ENCODE data around the gene UBXN4.

The UBXN4 gene

DNA sequence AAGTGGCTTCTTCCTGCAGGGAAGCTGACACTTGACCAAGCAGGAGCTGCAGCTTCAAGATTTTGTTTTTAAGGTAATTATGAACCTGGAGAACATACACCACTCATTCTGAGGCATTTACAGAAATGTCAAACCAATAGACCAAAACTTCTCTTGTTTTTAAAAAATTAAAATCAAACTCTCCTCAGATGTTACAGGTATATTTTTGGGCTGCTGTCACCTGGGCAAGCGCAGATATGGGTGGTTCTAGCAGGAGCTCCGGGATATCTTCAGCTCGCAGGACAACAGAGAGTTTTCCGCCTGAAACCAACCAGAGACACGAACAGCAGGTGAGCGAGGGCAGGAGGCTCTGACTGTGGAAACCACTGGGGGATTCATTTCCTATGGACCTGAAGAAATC lies 91.2 kb downstream of the UBXN4 start:
- Histone ChIP-seq H3K9me3 (no peaks in the 10 kb centered on the region), H3K27me3 (no peaks in the 10 kb centered on the region), H3K4me3 (ENCODE audit: low read depth, low read length) (no peak overlapping the region), H3K4me1 (no peaks in the 10 kb centered on the region), H3K36me3 (no peaks in the 10 kb centered on the region)
- TF ChIP-seq CTCF (IDR thresholded peaks at IDR 0.05; ENCODE audit: low read depth, low read length) = no peak
- DNase-seq = no peak

Data from BE2C (cell line).